Hepatocyte (in vitro differentiated cells): ENCODE measurements around the gene PADI2.

Experiments
- EZH2 ChIP-seq: fragments of 200-600 bp; sonication (generic); IDR thresholded peaks from 2 replicates; pipeline ENCODE4 v1.6.1; 2016; ENCODE audit warnings: antibody characterized with exemption, mild to moderate bottlenecking, borderline replicate concordance
- EZH2phosphoT487 ChIP-seq: fragments of 200-600 bp; sonication (generic); IDR thresholded peaks from one replicate; pipeline ENCODE4 v1.6.1; 2018; ENCODE audit warnings: antibody characterized with exemption, mild to moderate bottlenecking, low read depth, moderate library complexity; ENCODE audit not compliant: unreplicated experiment, severe bottlenecking
- TF ChIP-seq, protein P1 (sequence below): fragments of 200-600 bp; sonication (generic); IDR thresholded peaks from 2 replicates; pipeline ENCODE4 v1.5.1; 2016; ENCODE audit warnings: antibody characterized with exemption, mild to moderate bottlenecking; ENCODE audit not compliant: poor library complexity

GRCh38 chr1:17031436-17031835, 87.8 kb downstream of the PADI2 start:
- TF ChIP-seq, protein P1, sequence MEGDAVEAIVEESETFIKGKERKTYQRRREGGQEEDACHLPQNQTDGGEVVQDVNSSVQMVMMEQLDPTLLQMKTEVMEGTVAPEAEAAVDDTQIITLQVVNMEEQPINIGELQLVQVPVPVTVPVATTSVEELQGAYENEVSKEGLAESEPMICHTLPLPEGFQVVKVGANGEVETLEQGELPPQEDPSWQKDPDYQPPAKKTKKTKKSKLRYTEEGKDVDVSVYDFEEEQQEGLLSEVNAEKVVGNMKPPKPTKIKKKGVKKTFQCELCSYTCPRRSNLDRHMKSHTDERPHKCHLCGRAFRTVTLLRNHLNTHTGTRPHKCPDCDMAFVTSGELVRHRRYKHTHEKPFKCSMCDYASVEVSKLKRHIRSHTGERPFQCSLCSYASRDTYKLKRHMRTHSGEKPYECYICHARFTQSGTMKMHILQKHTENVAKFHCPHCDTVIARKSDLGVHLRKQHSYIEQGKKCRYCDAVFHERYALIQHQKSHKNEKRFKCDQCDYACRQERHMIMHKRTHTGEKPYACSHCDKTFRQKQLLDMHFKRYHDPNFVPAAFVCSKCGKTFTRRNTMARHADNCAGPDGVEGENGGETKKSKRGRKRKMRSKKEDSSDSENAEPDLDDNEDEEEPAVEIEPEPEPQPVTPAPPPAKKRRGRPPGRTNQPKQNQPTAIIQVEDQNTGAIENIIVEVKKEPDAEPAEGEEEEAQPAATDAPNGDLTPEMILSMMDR, result no peak
- TF ChIP-seq EZH2, result no peak
- no peak for TF ChIP-seq EZH2phosphoT487
